OCI-LY3 (cell line): Measurements from ENCODE around the gene BPIFB3.

Experiments used
- CTCF ChIP-seq: fragments of 200-600, 300-600 bp; sonication (generic); IDR thresholded peaks from 2 replicates; pipeline ENCODE4 v1.5.1; 2014; ENCODE audit warnings: antibody characterized with exemption, low read length, low read depth
- EZH2phosphoT487 ChIP-seq: fragments of 200-600 bp; shearing (Covaris generic); IDR thresholded peaks from 2 replicates; pipeline ENCODE4 v1.6.1; 2018; ENCODE audit warnings: antibody characterized with exemption, mixed run types, low read depth

GRCh38 chr20:33081411-33082154, 27.9 kb downstream of the BPIFB3 start:
- TF ChIP-seq CTCF (no peak), EZH2phosphoT487 (no peak)
